Left cardiac atrium (tissue), 4 donors: ENCODE results near the gene RNASEH2B. TPM values are rescaled to one million over a fixed set of nuclear protein-coding genes. Genes with fewer than 3 reads are reported as not detected.
A peak's percentile ranks its signal among the peaks of the same experiment; 100 is the strongest.

ENCODE experiments used
- ATAC-seq, 2 donors: fragments of 200-7000 bp; cut with Tn5 transposase; one replicate each; pipeline ENCODE4 v1.9.1; 2020; ENCODE audit warnings: mild to moderate bottlenecking in 2 of 2, moderate library complexity in 2 of 2
- DNase-seq: peaks from one replicate; pipeline ENCODE4 v3.0.0-alpha.2; 2020
- intact Hi-C, 2 donors: fragments of 100-400 bp; cut with DNase I; formaldehyde crosslinking; loops; one replicate each; pipeline versions ENCODE4 v1.14.1 to v1.15.1; 2022 to 2023
- total RNA-seq, 2 donors: library from RNA; stranded (reverse); fragmentation: NEBNext Ultra II Directional; extraction: Animal tissue kit (Norgen Biotek cat#: 25700); gene quantifications; one replicate each; pipeline ENCODE4 v1.2.1, GENCODE V29; 2021
- donor health status: DM: no; HTN: yes; CAD: no.
- donor health status: DM: no; HTN: yes; CAD: no; lungs with severe emphysema.
- donor health status: DM: yes; HTN: yes; CAD: no.
- donor health status: Dilated cardiomyopathy.

The RNASEH2B gene
- total RNA-seq, 2 donors from 2014 or later, result 40.7 to 42.8 TPM

- no peak for DNase-seq
- no peak for ATAC-seq
- intact Hi-C loops, result no loop called here
Measured at GRCh38 chr13:50990065-50990817, 80.7 kb downstream of the RNASEH2B start.

- DNase-seq, result peak; percentile 55
- ATAC-seq, result peak; percentile 78 to 87
- intact Hi-C loops, result no loop called here
Measured at GRCh38 chr13:50990818-50991506, 81.4 kb downstream of the RNASEH2B start.

- no peak for DNase-seq
- peak; percentile 4 to 12 for ATAC-seq
- intact Hi-C loops, result no loop called here
Measured at GRCh38 chr13:50991579-50992521, 82.3 kb downstream of the RNASEH2B start.

- ATAC-seq (no peak), DNase-seq (no peak)
- intact Hi-C loops, result no loop called here
Measured at GRCh38 chr13:50993371-50993770, 83.8 kb downstream of the RNASEH2B start.

GRCh38 chr13:50993934-50994333 is 84.3 kb downstream of the RNASEH2B start:
- DNase-seq, result no peak
- peak in 1 of 2 donors; percentile 46 for ATAC-seq
- intact Hi-C loops, result no loop called here

- DNase-seq (no peak), ATAC-seq (peak in 1 of 2 donors; percentile 28)
- intact Hi-C loops, result no loop called here
Measured at GRCh38 chr13:50994651-50995050, 85.1 kb downstream of the RNASEH2B start.

GRCh38 chr13:50995854-50996253 is 86.3 kb downstream of the RNASEH2B start:
- intact Hi-C loops, result no loop called here
- no peak for DNase-seq
- no peak for ATAC-seq

- intact Hi-C loops, result no loop called here
- DNase-seq (no peak), ATAC-seq (no peak)
Measured at GRCh38 chr13:50998326-50998725, 88.7 kb downstream of the RNASEH2B start.

- DNase-seq (no peak), ATAC-seq (no peak)
- intact Hi-C loops, result no loop called here
Measured at GRCh38 chr13:50999641-51000040, 90.0 kb downstream of the RNASEH2B start.

GRCh38 chr13:51000061-51000460 is 90.5 kb downstream of the RNASEH2B start:
- intact Hi-C loops, result no loop called here
- ATAC-seq, result no peak
- DNase-seq, result no peak

GRCh38 chr13:51000571-51001260 is 91.1 kb downstream of the RNASEH2B start:
- DNase-seq, result peak; percentile 55

GRCh38 chr13:51001335-51001734 is 91.7 kb downstream of the RNASEH2B start:
- ATAC-seq (no peak), DNase-seq (no peak)
- intact Hi-C loops, result no loop called here

More at GRCh38 chr13:51000571-51001260, 91.1 kb downstream of the RNASEH2B start:
- intact Hi-C loops, result no loop called here
- ATAC-seq, result peak; percentile 61 to 68

GRCh38 chr13:51002736-51003135 is 93.1 kb downstream of the RNASEH2B start:
- intact Hi-C loops, result no loop called here
- no peak for ATAC-seq
- DNase-seq, result no peak

- no peak for DNase-seq
- no peak for ATAC-seq
- intact Hi-C loops, result no loop called here
Measured at GRCh38 chr13:51003642-51004041, 94.1 kb downstream of the RNASEH2B start.

- DNase-seq, result no peak
- intact Hi-C loops, result no loop called here
- ATAC-seq, result no peak
Measured at GRCh38 chr13:51004111-51004865, 94.7 kb downstream of the RNASEH2B start.

GRCh38 chr13:51004918-51005460 is 95.4 kb downstream of the RNASEH2B start:
- DNase-seq (no peak), ATAC-seq (no peak)
- intact Hi-C loops, result no loop called here

- DNase-seq, result no peak
- ATAC-seq, result peak in 1 of 2 donors; percentile 27
- intact Hi-C loops, result no loop called here
Measured at GRCh38 chr13:51005566-51005965, 96.0 kb downstream of the RNASEH2B start.
